GM10847 (cell line): ENCODE data around the gene VPS8.

Experiments used
- POLR2A ChIP-seq: IDR thresholded peaks from 2 replicates; pipeline ENCODE4 v1.6.1; 2011; ENCODE audit not compliant: insufficient read length; ENCODE audit errors: extremely low read depth

The VPS8 gene

DNA sequence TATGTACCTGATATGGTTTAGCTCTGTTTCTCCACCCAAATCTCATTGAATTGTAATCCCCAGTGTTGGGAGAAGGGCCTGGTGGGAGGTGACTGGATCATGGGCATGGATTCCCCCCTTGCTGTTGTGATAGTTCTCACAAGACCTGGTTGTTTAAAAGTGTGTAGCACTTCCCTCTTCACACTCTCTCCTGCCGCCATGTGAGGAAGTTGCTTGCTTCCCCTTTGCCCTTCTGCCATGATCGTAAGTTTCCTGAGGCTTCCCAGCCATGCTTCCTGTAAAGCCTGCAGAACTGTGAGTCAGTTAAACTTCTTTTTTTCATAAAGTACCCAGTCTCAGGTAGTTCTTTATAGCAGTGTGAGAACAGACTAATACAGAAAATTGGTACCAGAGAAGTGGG lies 247.8 kb downstream of the VPS8 start:
- TF ChIP-seq POLR2A: no peak

DNA sequence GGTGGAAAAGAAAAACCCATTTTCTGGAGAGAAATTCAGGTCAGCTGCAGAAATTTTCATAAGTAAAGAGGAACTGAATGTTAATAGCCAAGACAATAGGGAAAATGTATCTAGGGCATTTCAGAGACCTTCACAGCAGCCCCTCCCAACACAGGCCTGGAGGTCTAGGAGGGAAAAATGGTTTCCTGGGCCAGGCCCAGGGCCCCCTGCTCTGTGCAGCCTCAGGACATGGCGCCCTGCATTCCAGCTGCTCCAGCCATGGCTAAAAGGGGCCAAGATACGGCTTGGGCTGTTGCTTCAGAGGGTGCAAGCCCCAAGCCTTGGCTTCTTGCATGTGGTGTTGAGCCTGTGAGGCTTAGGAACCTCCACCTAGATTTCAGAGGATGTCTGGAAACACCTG lies 248.7 kb downstream of the VPS8 start:
- no peak for TF ChIP-seq POLR2A

DNA sequence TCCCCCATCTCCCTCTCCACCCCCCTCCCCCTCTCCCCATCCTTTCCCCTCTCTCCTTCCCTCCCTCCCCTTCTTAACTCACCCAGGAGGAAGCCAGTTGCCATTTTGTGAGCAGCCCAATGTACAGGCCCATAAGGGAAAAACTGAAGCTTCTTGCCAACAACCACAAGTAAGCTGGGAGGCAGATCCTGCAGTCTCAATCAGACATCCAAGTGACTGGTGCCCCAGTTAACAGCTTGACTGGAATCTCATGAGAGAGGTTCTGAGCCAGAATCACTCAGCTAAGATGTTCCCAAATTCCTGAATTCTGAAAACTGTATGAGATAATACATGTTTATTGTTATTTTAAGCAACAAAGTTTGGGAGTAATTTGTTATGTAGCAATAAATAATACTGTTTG lies 250.2 kb downstream of the VPS8 start:
- TF ChIP-seq POLR2A: no peak

DNA sequence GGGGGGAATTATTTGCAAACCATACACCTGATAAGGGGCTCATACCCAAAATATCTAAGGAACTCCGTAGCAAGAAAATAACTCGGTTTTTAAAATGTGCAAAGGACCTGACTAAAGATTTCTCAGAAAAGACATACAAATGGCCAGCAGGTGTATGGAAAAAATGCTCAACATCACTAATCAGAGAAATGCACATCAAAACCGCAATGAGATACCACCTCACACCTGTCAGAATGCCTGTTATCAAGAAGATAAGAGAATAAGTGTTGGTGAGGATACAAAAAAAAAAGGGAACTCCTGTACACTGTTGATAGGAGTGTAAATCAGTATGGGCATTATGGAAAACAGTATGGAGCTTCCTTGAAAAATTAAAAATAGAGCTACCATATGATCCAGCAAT lies 251.5 kb downstream of the VPS8 start:
- no peak for TF ChIP-seq POLR2A

DNA sequence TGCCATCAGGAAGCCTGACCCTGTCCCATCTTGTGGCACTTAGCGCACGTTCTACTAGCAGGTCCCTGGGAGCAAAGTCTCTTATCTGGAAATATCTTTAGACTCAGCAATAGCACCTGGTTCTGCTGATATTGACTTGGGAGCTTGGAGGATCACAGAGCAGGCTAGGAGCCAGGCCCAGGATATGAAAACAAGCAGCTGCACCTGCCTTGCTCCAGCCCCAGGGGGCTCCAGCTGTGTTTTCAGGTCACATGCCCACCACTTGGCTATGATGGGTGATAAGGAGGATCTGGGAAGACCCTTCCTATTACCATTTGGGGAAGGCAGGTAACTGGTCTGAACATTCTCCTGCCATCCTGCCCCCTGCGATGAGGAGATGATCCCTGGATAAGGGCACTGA lies 253.1 kb downstream of the VPS8 start:
- no peak for TF ChIP-seq POLR2A

DNA sequence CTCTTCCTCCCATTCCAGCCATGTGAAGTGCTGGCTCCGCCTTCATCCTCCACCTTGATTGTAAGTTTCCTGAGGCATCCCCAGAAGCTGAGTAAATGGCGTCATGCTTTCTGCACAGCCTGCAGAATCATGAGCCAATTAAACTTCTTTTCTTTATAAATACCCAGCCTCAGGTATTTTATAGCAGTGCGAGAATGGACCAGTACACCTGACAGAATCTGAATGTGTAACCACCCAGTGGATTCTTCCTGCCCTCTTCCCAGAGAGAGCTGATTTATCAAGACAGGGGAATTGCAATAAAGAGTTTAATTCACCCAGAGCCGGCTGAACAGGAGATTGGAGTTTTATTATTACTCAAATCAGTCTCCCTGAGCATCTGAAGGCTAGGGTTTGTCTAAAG lies 254.3 kb downstream of the VPS8 start:
- TF ChIP-seq POLR2A: no peak

DNA sequence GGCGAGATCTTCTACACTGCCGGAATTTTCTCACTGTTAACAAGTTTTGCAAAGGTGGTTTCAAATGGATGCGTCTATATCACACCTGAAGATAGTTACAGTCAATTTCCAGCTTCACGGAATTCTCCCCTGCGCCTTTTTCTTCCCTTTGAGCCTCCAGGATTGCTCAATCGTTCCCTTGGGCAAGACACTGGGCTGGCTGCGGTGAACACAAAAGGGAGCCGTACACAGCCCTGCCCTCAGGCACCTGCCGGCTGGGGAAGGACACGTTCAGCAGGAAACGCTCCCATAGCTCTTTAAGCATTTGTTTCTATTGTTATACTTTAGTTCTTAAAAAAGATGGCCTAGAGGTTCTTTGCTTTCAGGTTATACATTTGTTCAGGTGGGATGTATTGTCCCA lies 255.2 kb downstream of the VPS8 start:
- TF ChIP-seq POLR2A: no peak

DNA sequence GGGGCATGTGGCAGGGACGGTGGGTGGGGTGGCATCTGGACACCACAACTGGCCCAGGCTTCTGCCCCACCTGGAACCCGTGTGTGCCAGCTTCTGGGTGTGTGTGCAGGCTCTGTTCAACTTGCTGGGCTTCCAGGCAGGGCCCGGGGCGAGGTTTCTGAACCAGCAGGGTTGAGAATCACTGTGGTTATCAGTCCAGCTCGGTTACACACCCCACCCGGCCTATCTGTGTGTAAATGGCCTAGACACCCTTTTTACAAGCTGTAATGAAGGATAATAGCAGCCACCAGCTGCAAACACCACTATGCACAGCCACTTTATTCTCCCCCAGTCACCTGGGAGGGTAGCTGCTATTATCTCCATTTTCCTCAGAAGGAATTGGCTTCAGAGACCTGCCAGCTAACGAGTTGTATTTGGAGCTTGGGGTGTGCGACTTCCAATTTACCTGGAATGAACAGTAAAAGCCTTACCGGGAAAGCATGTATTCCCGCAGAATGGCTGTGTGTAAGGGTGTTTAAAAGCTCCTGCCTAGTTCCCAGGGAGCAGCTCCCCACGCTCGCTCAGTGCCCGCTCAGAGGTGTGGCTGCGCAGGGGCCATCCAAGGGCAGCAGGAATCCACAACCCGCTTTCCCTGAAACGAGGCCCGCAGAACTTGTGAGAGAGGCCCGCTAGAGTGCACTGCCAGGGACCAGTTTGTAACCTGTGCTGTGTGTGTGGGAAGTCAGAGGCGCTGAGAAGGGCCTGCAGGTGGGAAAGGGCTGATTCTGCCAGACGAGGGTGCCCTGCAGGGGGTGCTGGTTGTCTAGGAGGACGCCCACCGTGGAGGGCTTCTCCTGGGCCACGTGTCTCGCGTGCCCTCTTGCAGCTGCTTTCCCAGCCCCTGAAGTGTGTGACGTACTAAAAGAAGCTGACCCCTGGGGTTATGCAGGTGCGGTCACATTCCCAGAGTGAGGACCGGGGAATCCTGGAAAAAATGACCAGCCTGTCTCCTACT lies 257.4 kb downstream of the VPS8 start:
- TF ChIP-seq POLR2A: no peak

DNA sequence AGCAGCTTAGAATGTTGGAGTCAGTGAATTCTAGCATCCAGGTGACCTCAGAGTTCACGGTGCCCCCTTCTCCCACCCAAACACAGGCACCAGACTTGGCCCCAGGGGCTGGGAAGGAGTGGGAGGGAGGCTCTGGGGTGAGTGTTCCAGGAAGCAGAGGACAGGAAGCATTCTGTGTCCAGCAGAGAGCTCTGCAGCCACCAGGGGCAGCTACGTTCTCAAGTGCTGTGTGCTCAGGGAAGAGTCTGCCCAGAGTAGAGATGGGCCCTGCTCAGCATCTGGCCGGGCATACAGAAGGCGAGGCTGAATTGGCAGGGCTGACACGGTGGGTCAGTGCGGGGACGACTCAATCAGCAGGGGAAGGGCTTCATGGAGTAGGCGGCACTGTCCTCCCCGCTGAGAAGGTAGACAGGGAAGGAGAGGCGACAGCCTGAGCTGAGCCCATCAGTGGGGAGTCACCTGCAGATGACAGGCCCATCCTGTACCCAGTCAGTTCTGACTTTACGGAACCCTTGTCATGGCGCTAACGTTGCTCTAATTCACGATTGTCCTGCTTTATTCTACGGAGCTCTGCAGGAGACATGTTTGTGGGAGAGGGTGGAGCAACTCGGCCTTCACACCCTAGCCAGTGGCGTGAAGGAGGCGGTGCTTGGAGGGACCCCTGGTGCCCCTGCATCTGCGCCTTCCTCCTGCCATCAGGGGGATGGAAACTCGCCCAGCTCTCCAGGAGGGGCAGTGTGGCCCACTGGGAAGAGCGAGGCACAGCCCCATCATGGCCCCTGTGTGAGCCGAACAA lies 258.7 kb downstream of the VPS8 start:
- no peak for TF ChIP-seq POLR2A

DNA sequence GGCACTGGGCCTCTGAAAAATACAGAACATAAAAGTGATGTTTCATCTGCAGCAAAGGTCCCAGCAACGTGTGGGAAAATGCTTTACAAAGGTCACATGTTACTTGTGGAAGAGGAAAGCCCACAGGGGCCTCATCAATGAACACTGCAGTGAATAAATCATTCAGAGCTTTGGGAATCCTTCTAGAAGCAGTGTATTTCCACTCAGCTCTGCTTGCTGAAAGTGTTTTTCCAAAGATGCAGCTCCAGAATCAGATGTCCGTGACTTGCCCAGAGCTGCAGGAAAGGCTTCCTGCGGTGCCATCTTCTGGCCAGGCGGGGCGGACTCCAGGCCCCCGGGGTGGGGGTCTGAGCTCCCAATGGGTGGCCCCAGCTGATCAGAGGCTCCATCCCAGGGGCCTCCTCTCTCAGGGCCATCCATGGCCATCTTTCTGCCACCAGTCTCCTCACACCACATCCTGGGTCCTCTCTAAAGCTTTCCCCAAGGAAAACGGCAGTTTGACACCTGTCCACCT lies 259.4 kb downstream of the VPS8 start:
- TF ChIP-seq POLR2A: no peak

DNA sequence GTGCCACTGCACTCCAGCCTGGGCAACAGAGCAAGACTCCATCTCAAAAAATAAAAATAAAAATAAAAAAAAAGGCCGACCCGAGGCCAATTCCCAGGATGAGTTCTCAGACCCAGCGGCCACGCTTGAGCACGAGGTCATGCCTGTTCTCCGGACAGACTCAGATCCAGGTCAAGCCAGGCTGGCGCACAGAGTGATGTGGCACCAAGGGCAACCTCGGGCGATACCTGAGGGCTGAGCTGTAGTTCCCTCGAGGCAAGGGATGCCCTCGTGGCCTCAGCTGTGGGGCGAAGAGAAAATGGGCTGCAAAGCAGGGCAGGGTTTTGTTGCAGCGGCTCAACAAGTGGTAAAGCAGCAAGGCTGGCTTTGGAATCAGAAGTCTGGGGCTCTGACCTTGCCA lies 263.6 kb downstream of the VPS8 start:
- TF ChIP-seq POLR2A: no peak

DNA sequence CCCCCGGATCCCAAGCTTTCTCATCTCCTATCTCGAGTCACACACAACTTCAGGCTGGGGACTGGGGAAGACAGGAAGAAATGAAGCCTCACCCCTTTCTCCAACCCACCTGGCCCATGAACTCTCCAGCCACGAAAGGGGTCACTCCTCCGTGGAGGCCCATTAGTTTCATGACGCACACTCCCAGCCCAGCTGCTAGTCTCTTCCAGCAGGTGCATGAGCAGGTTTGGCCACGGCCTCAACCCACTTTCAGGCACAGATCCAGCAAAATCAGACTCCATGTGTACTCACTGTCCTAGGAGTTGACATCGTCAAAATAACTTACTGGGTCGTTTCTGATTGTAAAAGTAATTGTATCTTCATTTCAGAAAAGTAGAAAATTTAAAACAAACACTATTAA lies 264.3 kb downstream of the VPS8 start:
- TF ChIP-seq POLR2A: no peak

DNA sequence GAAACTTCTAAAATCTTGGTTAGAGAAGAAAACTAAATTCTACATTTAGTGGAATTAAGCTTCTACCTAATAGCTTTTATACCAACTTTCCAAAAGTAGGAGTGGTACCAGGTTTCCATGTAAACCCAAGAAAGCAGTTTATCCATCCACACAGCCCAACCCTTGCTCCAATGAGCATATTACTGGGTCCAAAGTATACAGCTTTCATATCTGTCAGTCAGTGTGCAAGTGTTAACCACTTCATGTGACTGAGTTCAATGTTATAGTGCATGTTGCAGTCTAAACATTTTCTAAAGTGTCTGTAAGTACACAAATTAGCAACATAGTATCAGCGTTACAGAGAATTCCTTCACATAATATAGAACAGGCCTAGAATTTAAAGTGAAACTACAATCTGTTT lies 267.7 kb downstream of the VPS8 start:
- no peak for TF ChIP-seq POLR2A

DNA sequence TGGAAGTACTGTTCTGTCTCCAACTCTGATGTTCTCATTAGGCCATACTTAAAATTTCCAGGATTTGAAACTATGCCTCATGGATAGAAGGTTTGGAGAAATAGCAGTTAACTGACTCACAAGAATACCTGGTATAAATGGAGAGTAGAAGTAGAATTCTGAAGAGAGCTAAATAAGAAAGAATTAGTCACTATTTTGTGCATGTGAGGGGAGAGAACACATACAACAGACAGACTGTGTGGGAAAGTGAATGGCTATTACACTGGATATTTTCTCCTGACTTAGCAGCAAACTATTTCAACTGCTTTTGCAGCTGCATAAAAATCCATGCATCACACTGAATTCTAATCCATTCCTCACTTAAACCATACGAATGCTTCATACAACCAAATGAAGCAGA lies 269.6 kb downstream of the VPS8 start:
- TF ChIP-seq POLR2A: no peak

DNA sequence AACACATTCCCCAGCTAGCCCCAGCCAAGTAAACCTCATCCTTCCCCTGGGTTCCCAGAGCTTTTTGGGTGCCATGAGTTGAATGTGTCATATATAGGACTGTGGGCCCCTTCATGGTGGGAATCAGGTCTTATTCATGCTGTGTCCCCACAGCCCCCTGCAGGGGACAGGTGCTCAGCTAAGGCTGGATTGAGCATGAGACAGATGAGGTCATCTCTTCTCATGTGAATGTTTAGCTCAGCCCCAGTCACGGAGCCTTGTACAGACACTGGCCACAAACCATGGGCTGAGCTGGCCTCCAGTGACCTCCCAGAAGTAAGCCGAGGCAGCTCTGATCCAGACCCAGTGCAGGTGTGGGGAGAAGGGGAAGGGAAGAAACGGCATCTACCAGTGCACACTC lies 270.2 kb downstream of the VPS8 start:
- TF ChIP-seq POLR2A: no peak

DNA sequence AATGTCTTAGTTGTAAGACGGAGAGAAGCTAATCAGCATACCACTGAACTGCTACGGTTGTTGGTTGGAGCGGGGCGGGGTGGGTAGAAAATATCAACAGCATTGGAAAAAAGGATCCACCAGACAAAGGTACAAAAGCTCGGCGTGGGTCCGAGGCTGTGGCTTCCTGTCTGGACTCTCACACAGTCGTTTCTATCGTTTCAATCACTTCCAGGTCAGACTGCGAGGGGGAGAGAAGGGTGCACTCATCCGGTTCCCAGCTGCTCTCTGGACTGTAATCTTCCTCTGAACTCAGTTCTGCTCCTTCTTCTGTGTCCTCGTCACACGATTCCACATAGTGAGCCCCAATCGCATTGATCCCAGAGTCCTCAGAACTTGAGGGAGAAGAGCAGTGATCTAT lies 270.9 kb downstream of the VPS8 start:
- TF ChIP-seq POLR2A: no peak

DNA sequence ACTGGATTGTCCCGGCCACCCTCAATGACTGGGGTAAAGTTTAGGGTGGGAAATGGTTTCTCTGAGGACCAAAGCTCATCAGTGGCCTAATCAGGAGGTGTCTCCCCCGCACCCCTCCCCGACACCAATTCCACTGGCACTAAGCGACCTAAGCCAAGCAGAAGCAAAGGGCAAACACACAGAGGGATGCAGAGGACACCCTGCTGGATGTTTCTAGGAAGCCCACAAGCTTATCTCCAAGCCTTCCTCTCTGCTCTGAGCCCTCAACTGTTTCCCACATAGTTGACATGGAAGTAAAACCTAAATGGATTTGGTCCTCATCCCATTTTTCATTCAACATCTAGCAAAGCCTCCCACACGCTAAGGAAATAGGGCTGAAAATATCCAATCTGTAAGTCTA lies 272.4 kb downstream of the VPS8 start:
- no peak for TF ChIP-seq POLR2A

DNA sequence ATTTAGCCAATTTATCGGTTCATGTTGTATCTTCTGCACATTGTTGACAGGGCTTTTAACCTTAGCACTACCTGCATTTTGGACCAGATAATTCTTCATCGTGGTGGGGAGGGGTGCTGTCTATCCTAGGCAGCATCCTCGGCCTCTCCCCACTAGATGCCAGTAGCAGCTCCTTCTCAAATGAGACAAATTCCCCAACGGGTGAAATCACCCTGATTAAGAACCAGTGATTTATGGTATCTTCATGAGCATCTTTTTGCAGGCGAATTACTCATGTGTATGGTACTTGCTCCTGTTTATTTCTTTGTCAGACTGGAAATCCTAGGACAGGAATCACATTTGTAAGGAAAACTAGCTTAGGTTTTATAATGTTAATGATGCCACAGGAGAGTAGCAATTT lies 272.9 kb downstream of the VPS8 start:
- no peak for TF ChIP-seq POLR2A
